ENCODE data around the gene SGCD.

SGCD gene

DNA sequence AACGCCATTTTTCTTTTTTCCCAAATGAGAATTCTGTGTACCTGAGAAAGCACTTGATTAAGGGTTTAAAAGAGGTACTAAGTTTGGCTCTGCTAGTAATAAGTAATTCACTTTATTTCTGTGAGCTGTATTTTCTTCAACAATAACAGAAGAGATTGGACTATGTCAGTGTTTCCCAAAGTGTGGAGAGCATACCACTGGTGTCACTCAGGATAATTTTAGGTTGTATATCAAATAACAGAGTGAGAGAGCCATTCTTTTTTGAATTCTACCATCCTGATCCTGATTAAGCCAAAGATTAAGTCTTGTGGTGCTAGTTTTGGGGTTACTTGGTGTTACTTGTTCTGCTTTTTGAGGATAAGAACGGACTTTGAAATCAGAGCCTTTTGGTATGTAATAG lies 380.8 kb downstream of the SGCD start:
- no peak for DNase-seq (ENCODE audit: low spot score)
- TF ChIP-seq, protein P1, sequence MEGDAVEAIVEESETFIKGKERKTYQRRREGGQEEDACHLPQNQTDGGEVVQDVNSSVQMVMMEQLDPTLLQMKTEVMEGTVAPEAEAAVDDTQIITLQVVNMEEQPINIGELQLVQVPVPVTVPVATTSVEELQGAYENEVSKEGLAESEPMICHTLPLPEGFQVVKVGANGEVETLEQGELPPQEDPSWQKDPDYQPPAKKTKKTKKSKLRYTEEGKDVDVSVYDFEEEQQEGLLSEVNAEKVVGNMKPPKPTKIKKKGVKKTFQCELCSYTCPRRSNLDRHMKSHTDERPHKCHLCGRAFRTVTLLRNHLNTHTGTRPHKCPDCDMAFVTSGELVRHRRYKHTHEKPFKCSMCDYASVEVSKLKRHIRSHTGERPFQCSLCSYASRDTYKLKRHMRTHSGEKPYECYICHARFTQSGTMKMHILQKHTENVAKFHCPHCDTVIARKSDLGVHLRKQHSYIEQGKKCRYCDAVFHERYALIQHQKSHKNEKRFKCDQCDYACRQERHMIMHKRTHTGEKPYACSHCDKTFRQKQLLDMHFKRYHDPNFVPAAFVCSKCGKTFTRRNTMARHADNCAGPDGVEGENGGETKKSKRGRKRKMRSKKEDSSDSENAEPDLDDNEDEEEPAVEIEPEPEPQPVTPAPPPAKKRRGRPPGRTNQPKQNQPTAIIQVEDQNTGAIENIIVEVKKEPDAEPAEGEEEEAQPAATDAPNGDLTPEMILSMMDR (IDR thresholded peaks at IDR 0.05) = no peak
- no peak overlapping the region for H3K27ac ChIP-seq
- H3K4me3 ChIP-seq = no peak overlapping the region

GRCh38 chr5:156715287-156715686 lies 388.3 kb downstream of the SGCD start:
- Histone ChIP-seq H3K27ac (no peak overlapping the region), H3K4me3 (no peak overlapping the region)
- TF ChIP-seq, protein P1 (IDR thresholded peaks at IDR 0.05) = no peak
- no peak for DNase-seq (ENCODE audit: low spot score)

DNA sequence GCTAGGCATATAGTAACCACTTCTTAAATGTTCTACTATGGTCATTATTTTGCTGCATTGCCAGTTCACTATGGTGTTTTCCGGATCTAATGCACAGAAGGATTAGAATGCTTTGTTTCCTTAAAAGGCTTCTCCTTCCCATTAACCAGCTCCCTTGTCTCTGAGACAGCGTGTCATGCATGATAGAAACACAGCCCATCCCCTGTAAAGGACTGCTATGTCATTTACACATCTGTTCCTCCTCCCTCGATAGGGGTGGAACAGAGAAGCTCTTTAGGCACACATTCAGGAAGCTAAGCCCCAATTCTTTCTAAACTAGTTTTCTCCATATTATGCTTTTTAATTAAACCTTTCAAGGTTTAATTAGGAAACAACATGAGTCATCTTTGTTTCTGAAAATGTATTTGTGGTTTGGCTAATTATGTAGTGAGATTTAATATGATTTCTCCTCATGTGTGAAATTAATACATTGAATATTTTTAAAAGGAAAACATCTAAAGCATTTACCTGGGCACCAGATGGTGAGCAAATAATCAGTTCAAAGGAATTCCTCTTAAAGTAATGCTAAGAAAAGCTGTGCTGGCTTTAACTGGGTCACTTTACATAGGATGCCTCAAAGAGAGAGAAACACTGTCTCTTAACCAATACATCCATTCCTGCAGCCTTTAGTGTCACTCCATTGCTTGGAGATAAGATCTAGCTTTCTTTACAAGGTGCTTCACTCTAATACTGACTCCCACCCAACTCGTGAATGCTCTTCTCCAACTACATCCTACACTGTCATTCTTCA lies 389.8 kb downstream of the SGCD start:
- Histone ChIP-seq H3K27ac (no peak overlapping the region), H3K4me3 (no peak overlapping the region)
- DNase-seq (ENCODE audit: low spot score) = no peak
- TF ChIP-seq, protein P1 (IDR thresholded peaks at IDR 0.05) = no peak

DNA sequence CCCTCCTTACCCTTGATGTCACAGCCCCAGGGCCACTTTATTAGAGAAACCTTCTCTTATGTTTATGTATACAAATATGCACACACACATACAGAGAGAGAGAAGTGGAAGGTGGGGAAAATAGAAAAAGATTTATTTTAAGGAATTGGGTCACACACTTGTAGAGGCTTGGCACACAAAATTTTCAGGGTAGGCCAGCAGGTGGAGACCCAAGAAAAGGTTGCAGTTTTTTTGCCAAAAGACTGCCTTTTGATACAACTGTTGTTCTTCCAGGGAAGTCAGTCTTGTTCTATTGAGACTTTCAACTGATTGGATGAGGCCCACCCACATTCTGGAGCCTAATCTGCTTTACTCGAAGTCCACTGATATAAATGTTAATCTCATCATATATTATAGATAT lies 392.0 kb downstream of the SGCD start:
- Histone ChIP-seq H3K4me3 (no peak overlapping the region), H3K27ac (no peak overlapping the region)
- TF ChIP-seq, protein P1 (IDR thresholded peaks at IDR 0.05) = no peak
- no peak for DNase-seq (ENCODE audit: low spot score)

DNA sequence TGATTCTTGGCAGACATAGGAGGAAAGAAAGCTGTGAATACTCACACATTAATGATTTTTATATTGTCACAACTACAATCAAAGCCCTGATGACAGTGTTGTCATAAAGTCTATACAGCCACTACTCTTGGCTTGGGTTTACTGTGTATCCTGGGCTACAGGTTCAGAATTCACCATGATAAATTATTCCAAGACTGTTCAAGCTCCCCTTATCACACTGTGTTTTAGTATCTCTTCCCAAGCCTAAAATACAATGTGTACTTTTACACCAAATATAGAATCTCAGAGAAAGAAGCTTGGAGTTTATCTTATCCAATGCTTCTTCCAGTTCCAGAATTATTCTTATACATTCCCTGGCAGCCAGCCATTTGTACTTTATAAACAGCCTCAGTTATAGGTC lies 395.4 kb downstream of the SGCD start:
- Histone ChIP-seq H3K27ac (no peak overlapping the region), H3K4me3 (no peak overlapping the region)
- TF ChIP-seq, protein P1 (IDR thresholded peaks at IDR 0.05) = no peak
- no peak for DNase-seq (ENCODE audit: low spot score)

DNA sequence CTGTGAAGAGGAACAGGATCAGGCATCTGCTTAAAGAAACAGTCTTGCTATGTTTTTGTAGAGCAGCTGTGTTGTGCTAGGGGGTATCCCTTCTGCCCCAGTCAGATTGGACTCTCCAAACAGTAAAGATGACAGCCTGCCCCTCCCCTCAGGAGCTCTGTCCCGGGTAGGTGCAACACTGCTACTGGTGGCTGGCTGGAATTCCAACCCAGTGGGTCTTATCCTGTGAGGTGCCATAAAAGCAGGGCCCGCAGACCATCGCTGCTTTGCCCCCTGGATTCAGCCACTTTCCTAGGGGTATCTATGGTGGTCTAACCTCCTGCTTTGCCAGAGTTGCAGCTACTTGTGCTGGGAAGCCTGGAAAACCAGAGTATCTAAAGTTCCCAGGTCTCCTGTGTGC lies 408.5 kb downstream of the SGCD start:
- TF ChIP-seq, protein P1 (IDR thresholded peaks at IDR 0.05) = no peak
- no peak for DNase-seq (ENCODE audit: low spot score)
- no peak overlapping the region for H3K27ac ChIP-seq

DNA sequence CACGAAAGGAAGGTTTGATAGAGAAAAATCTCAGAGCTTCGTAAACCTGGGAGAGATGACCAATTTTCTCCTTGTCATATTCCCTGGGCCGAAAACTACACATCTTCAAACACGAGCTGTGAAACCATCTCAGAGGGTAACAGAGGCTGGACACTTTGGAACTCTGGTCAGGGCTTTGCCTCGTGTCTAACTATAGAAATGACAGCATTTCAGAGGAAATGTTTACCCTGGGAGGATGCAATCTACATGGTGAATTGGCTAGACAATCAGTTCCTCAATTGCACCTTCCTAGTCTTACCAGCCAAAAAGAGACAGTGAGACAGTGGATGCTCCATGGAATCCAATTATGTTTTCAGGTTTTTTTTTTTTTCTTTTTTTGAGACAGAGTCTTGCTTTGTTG lies 414.6 kb downstream of the SGCD start:
- no peak for DNase-seq (ENCODE audit: low spot score)
- TF ChIP-seq, protein P1 (IDR thresholded peaks at IDR 0.05) = no peak
- no peak overlapping the region for H3K27ac ChIP-seq

More for the DNA sequence above, 408.5 kb downstream of the SGCD start:
- no peak overlapping the region for H3K4me3 ChIP-seq

More for the DNA sequence above, 414.6 kb downstream of the SGCD start:
- no peak overlapping the region for H3K4me3 ChIP-seq
